RWPE2 (cell line): ENCODE results near the gene GNG11.

Experiments
- ATAC-seq: fragments of 200-7000 bp; cut with Tn5 transposase; 3 replicates; pipeline ENCODE4 v1.9.1; 2021; ENCODE audit warnings: low read depth
- DNase-seq: peaks from one replicate; pipeline ENCODE4 v3.0.0-alpha.2; 2020; ENCODE audit warnings: low spot score
- H3K27ac ChIP-seq: fragments of 450-650 bp; 2 replicates; pipeline ENCODE4 v1.5.1; 2017; ENCODE audit warnings: mild to moderate bottlenecking; ENCODE audit not compliant: poor library complexity, severe bottlenecking
- H3K27me3 ChIP-seq: fragments of 250-450 bp; sonication (Bioruptor Pico); 2 replicates; pipeline ENCODE4 v1.5.1; 2021; ENCODE audit warnings: mild to moderate bottlenecking, moderate library complexity; ENCODE audit not compliant: insufficient read depth, poor library complexity, severe bottlenecking
- H3K36me3 ChIP-seq: fragments of 250-450 bp; sonication (Bioruptor Pico); 2 replicates; pipeline ENCODE4 v1.5.1; 2020; ENCODE audit warnings: low read depth, mild to moderate bottlenecking, moderate library complexity
- H3K4me1 ChIP-seq: fragments of 250-450 bp; sonication (Bioruptor Pico); 2 replicates; pipeline ENCODE4 v1.5.1; 2021; ENCODE audit warnings: mild to moderate bottlenecking, moderate library complexity; ENCODE audit not compliant: insufficient read depth, poor library complexity, severe bottlenecking
- H3K4me3 ChIP-seq: fragments of 250-450 bp; sonication (Bioruptor Pico); 2 replicates; pipeline ENCODE4 v1.5.1; 2021; ENCODE audit warnings: mild to moderate bottlenecking, moderate library complexity; ENCODE audit not compliant: severe bottlenecking
- H3K9me3 ChIP-seq: fragments of 250-450 bp; sonication (Bioruptor Pico); 2 replicates; pipeline ENCODE4 v1.5.1; 2021; ENCODE audit warnings: mild to moderate bottlenecking, moderate library complexity; ENCODE audit not compliant: severe bottlenecking
- CTCF ChIP-seq: fragments of 450-650 bp; IDR thresholded peaks from one replicate; pipeline ENCODE4 v1.5.1; 2017; ENCODE audit warnings: mild to moderate bottlenecking, moderate library complexity; ENCODE audit not compliant: poor library complexity, severe bottlenecking

GNG11 gene

GRCh38 chr7:93920496-93921182 is 896 bp upstream of the GNG11 start:
- no peak for DNase-seq
- Histone ChIP-seq H3K9me3 (no peaks in the 10 kb centered on the region), H3K4me3 (no peak overlapping the region), H3K27ac (no peak overlapping the region), H3K4me1 (peaks cover 12% of the 10 kb centered on the region), H3K36me3 (no peaks in the 10 kb centered on the region), H3K27me3 (no peaks in the 10 kb centered on the region)
- no peak for ATAC-seq
- TF ChIP-seq CTCF, result no peak

GRCh38 chr7:93921186-93921585 is 349 bp upstream of the GNG11 start:
- no peak for ATAC-seq
- Histone ChIP-seq H3K27ac (peak overlapping the region; percentile 20), H3K4me1 (peaks cover 12% of the 10 kb centered on the region), H3K36me3 (no peaks in the 10 kb centered on the region), H3K27me3 (no peaks in the 10 kb centered on the region), H3K4me3 (peak overlapping the region; percentile 45), H3K9me3 (no peaks in the 10 kb centered on the region)
- no peak for TF ChIP-seq CTCF
- DNase-seq, result no peak

- no peaks in the 10 kb centered on the region for H3K9me3 ChIP-seq
- no peak overlapping the region for H3K4me3 ChIP-seq
- H3K4me1 ChIP-seq, result peaks cover 12% of the 10 kb centered on the region
- H3K36me3 ChIP-seq, result no peaks in the 10 kb centered on the region
- TF ChIP-seq CTCF, result no peak
- H3K27ac ChIP-seq, result no peak overlapping the region
- DNase-seq, result no peak
- H3K27me3 ChIP-seq, result no peaks in the 10 kb centered on the region
- no peak for ATAC-seq
Observed at GRCh38 chr7:93923296-93923695, 1.8 kb downstream of the GNG11 start.

- DNase-seq, result no peak
- Histone ChIP-seq H3K27me3 (no peaks in the 10 kb centered on the region), H3K4me3 (no peak overlapping the region), H3K9me3 (no peaks in the 10 kb centered on the region), H3K36me3 (no peaks in the 10 kb centered on the region), H3K27ac (no peak overlapping the region), H3K4me1 (peaks cover 12% of the 10 kb centered on the region)
- TF ChIP-seq CTCF, result no peak
- ATAC-seq, result no peak
Observed at GRCh38 chr7:93923942-93924341, 2.4 kb downstream of the GNG11 start.

- no peak for TF ChIP-seq CTCF
- ATAC-seq (no peak), DNase-seq (no peak)
- no peak overlapping the region for H3K27ac ChIP-seq
- no peaks in the 10 kb centered on the region for H3K36me3 ChIP-seq
- H3K4me3 ChIP-seq, result no peak overlapping the region
- peaks cover 5% of the 10 kb centered on the region for H3K4me1 ChIP-seq
- H3K27me3 ChIP-seq, result no peaks in the 10 kb centered on the region
- H3K9me3 ChIP-seq, result no peaks in the 10 kb centered on the region
Observed at GRCh38 chr7:93926800-93927199, 5.3 kb downstream of the GNG11 start.
